HEK293 (cell line): Measurements from ENCODE around the gene GPX1.

Source experiments
- ATF2 ChIP-seq: fragments of 450-650 bp; formaldehyde crosslinking; IDR thresholded peaks from 2 replicates; pipeline ENCODE4 v1.5.1; 2016; ENCODE audit warnings: missing biosample characterization, missing genetic modification characterization, low read depth
- CTCF ChIP-seq: fragments of 450-650 bp; formaldehyde crosslinking; IDR thresholded peaks from 2 replicates; pipeline ENCODE4 v1.5.1; 2016; ENCODE audit warnings: missing biosample characterization, missing genetic modification characterization
- SETDB1 ChIP-seq: IDR thresholded peaks from one replicate; pipeline ENCODE4 v1.6.1; 2017; ENCODE audit warnings: mild to moderate bottlenecking, low read length, moderate library complexity, mixed read lengths; ENCODE audit not compliant: insufficient read length
- ZBTB7A ChIP-seq: fragments of 450-650 bp; formaldehyde crosslinking; IDR thresholded peaks from 2 replicates; pipeline ENCODE4 v1.5.1; 2016; ENCODE audit warnings: low read depth, missing biosample characterization, missing genetic modification characterization
- ZEB2 ChIP-seq: fragments of 450-650 bp; formaldehyde crosslinking; IDR thresholded peaks from 2 replicates; pipeline ENCODE4 v1.5.1; 2016; ENCODE audit warnings: missing biosample characterization, missing genetic modification characterization
- ZNF416 ChIP-seq: fragments of 450-650 bp; formaldehyde crosslinking; IDR thresholded peaks from 2 replicates; pipeline ENCODE4 v1.5.1; 2016; ENCODE audit warnings: missing biosample characterization, missing genetic modification characterization
- TF ChIP-seq, protein P1 (sequence below): fragments of 450-650 bp; formaldehyde crosslinking; IDR thresholded peaks from 2 replicates; pipeline ENCODE4 v1.5.1; 2016; ENCODE audit warnings: missing biosample characterization, missing genetic modification characterization, borderline replicate concordance

DNA sequence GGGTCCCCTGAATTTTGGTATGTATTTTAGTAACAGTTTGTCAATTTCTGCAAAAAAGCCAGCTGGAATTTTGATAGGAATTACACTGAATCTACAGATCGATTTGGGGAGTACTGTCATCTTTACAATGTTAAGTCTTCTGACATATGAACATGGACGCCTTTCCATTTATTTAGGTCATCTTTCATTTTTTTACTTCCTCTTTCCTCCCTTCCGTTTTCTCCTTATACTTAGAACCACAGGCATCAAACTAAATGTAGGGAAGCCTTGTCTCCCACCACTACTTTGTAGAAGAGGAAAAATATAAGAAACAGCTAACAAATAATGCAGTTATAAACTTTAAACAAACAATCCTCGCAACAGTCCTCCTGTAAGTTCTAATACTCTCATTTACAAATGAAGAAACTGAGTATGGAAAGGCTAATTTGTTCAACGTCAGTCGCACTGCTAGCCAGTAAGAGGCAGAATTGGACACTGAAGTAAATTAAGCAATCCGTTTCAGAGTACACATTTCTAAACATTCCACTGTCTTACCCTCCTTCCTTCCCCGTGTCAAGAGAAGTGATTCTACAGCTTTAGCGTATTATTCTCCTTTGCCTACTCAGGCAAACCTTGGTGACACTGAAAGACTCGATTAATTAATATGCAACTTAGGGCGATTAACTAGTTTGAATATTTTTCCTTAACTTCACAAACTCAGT, 28.1 kb upstream of the GPX1 start:
- no peak for TF ChIP-seq ZEB2 (tag by site-specific recombination)
- no peak for TF ChIP-seq ZNF416
- no peak for TF ChIP-seq ZBTB7A (tag by site-specific recombination)
- no peak for TF ChIP-seq CTCF
- TF ChIP-seq, protein P1, sequence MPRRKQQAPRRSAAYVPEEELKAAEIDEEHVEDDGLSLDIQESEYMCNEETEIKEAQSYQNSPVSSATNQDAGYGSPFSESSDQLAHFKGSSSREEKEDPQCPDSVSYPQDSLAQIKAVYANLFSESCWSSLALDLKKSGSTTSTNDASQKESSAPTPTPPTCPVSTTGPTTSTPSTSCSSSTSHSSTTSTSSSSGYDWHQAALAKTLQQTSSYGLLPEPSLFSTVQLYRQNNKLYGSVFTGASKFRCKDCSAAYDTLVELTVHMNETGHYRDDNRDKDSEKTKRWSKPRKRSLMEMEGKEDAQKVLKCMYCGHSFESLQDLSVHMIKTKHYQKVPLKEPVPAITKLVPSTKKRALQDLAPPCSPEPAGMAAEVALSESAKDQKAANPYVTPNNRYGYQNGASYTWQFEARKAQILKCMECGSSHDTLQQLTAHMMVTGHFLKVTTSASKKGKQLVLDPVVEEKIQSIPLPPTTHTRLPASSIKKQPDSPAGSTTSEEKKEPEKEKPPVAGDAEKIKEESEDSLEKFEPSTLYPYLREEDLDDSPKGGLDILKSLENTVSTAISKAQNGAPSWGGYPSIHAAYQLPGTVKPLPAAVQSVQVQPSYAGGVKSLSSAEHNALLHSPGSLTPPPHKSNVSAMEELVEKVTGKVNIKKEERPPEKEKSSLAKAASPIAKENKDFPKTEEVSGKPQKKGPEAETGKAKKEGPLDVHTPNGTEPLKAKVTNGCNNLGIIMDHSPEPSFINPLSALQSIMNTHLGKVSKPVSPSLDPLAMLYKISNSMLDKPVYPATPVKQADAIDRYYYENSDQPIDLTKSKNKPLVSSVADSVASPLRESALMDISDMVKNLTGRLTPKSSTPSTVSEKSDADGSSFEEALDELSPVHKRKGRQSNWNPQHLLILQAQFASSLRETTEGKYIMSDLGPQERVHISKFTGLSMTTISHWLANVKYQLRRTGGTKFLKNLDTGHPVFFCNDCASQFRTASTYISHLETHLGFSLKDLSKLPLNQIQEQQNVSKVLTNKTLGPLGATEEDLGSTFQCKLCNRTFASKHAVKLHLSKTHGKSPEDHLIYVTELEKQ (tag by site-specific recombination), result no peak
- TF ChIP-seq SETDB1, result no peak
- TF ChIP-seq ATF2 (tag by site-specific recombination), result no peak
